H1 (cell line): ENCODE data around the gene COPZ2. TPM values are rescaled to one million over a fixed set of nuclear protein-coding genes. Genes with fewer than 3 reads are reported as not detected.

Experiments
- CTCF ChIA-PET: fragments of 300-600 bp; sonication (Branson Sonifier 250); formaldehyde crosslinking; loops from one replicate; lab custom pipeline; 2021; ENCODE audit not compliant: partially characterized antibody; lab: Charles Lee
- POLR2A ChIA-PET: fragments of 300-600 bp; sonication (Branson Sonifier 250); formaldehyde crosslinking; loops from one replicate; lab custom pipeline; 2021; ENCODE audit warnings: inconsistent platforms; ENCODE audit not compliant: partially characterized antibody; lab: Charles Lee
- DNase-seq, 2 experiments: peaks; one replicate each; pipeline versions ENCODE4 v3.0.0 to v3.0.0-alpha.2; 2010 to 2022; ENCODE audit warnings: low spot score in 2 of 2, low read depth in 1 of 2, mixed read lengths in 1 of 2
- FAIRE-seq: peaks from 2 replicates; lab custom pipeline; 2011; peaks lifted over from hg19 to GRCh38; lab: Jason Lieb, UNC
- H2AFZ ChIP-seq: 2 replicates; pipeline ENCODE4 v1.8.1; 2012; ENCODE audit warnings: low read length, inconsistent platforms
- H2AK5ac ChIP-seq: 2 replicates; pipeline ENCODE4 v1.6.1; 2013; ENCODE audit warnings: low read depth, low read length
- H2BK120ac ChIP-seq: replicated peaks from 2 replicates; pipeline ENCODE3; 2013; ENCODE audit warnings: low read depth, low read length, inconsistent platforms
- H2BK12ac ChIP-seq: 2 replicates; pipeline ENCODE4 v1.6.1; 2013; ENCODE audit warnings: low read depth, low read length
- H2BK15ac ChIP-seq: 2 replicates; pipeline ENCODE4 v1.6.1; 2013; ENCODE audit warnings: low read length
- H2BK20ac ChIP-seq: 2 replicates; pipeline ENCODE4 v1.6.1; 2013; ENCODE audit warnings: low read length
- H2BK5ac ChIP-seq: 2 replicates; pipeline ENCODE4 v1.6.1; 2013; ENCODE audit warnings: low read depth, low read length
- H3K14ac ChIP-seq: 2 replicates; pipeline ENCODE4 v1.6.1; 2013; ENCODE audit warnings: inconsistent platforms; ENCODE audit not compliant: insufficient read length
- H3K18ac ChIP-seq: 2 replicates; pipeline ENCODE4 v1.6.1; 2013; ENCODE audit warnings: low read length; ENCODE audit errors: extremely low read depth
- H3K23ac ChIP-seq: 2 replicates; pipeline ENCODE4 v1.6.1; 2013; ENCODE audit warnings: inconsistent platforms; ENCODE audit not compliant: insufficient read length
- H3K23me2 ChIP-seq: 2 replicates; pipeline ENCODE4 v1.6.1; 2013; ENCODE audit warnings: low read depth, low read length
- H3K27ac ChIP-seq: 2 replicates; pipeline ENCODE4 v1.6.1; 2011; ENCODE audit warnings: low read depth, low read length, inconsistent platforms
- H3K27me3 ChIP-seq, 4 experiments: replicated peaks in 1 of 4; 1 replicate in 1 of 4; 2 replicates in 3 of 4; pipeline versions ENCODE4 v1.6.1 to v1.8.1; 2011 to 2013; ENCODE audit warnings: low read length in 3 of 4, mild to moderate bottlenecking in 3 of 4, inconsistent platforms in 2 of 4, mixed read lengths in 2 of 4, moderate library complexity in 1 of 4; ENCODE audit not compliant: control insufficient read depth in 3 of 4, insufficient read depth in 3 of 4; ENCODE audit errors: extremely low read depth in 1 of 4
- H3K36me3 ChIP-seq, 4 experiments: 2 replicates each; pipeline versions ENCODE4 v1.6.1 to v1.8.1; 2011 to 2013; ENCODE audit warnings: mild to moderate bottlenecking in 4 of 4, low read length in 3 of 4, moderate library complexity in 2 of 4, control low read depth in 1 of 4, inconsistent platforms in 1 of 4; ENCODE audit not compliant: insufficient read depth in 4 of 4, control insufficient read depth in 2 of 4
- H3K4ac ChIP-seq: replicated peaks from 2 replicates; pipeline ENCODE3; 2013; ENCODE audit warnings: low read length, low read depth, mixed read lengths, inconsistent platforms; ENCODE audit not compliant: insufficient read length
- H3K4me1 ChIP-seq, 4 experiments: replicated peaks in 1 of 4; 1 replicate in 1 of 4; 2 replicates in 3 of 4; pipeline versions ENCODE4 v1.6.1 to v1.8.1; 2011 to 2013; ENCODE audit warnings: low read length in 3 of 4, inconsistent platforms in 2 of 4, mixed read lengths in 1 of 4; ENCODE audit not compliant: insufficient read depth in 4 of 4, control insufficient read depth in 3 of 4
- H3K4me2 ChIP-seq, 2 experiments: 2 replicates each; pipeline versions ENCODE4 v1.6.1 to v1.8.1; 2011 to 2013; ENCODE audit warnings: low read depth in 2 of 2, low read length in 2 of 2, control low read depth in 1 of 2, inconsistent platforms in 1 of 2, mild to moderate bottlenecking in 1 of 2; ENCODE audit not compliant: insufficient read depth in 1 of 2
- H3K4me3 ChIP-seq, 4 experiments: fragments of 200-600, 300-600 bp in 1 of 4; sonication (generic), shearing (Covaris generic), sonication (Bioruptor Twin) in 1 of 4; 2 replicates each; pipeline versions ENCODE4 v1.5.1 to v1.8.1; 2011 to 2016; ENCODE audit warnings: low read length in 4 of 4, low read depth in 3 of 4, control low read depth in 2 of 4, inconsistent platforms in 2 of 4, mild to moderate bottlenecking in 2 of 4, mixed read lengths in 1 of 4, moderate library complexity in 1 of 4; ENCODE audit not compliant: insufficient read depth in 2 of 4; ENCODE audit errors: extremely low read depth in 1 of 4
- H3K56ac ChIP-seq: replicated peaks from 2 replicates; pipeline ENCODE3; 2013; ENCODE audit warnings: low read depth, mild to moderate bottlenecking, mixed read lengths, low read length, inconsistent platforms; ENCODE audit not compliant: insufficient read length
- H3K79me1 ChIP-seq: 2 replicates; pipeline ENCODE4 v1.6.1; 2013; ENCODE audit warnings: low read depth, low read length, control low read depth
- H3K79me2 ChIP-seq, 2 experiments: 2 replicates each; pipeline versions ENCODE4 v1.6.1 to v1.8.1; 2012 to 2013; ENCODE audit warnings: low read length in 2 of 2, mild to moderate bottlenecking in 2 of 2, inconsistent platforms in 1 of 2; ENCODE audit not compliant: insufficient read depth in 2 of 2, control insufficient read depth in 1 of 2
- H3K9ac ChIP-seq, 4 experiments: replicated peaks in 1 of 4; 1 replicate in 1 of 4; 2 replicates in 3 of 4; pipeline versions ENCODE4 v1.6.1 to v1.8.1; 2011 to 2013; ENCODE audit warnings: low read depth in 3 of 4, low read length in 3 of 4, control low read depth in 2 of 4, mild to moderate bottlenecking in 2 of 4, moderate library complexity in 2 of 4, inconsistent platforms in 1 of 4; ENCODE audit errors: extremely low read depth in 1 of 4
- H3K9me3 ChIP-seq, 2 experiments: 2 replicates each; pipeline versions ENCODE4 v1.6.1 to v1.8.1; 2012 to 2013; ENCODE audit warnings: mild to moderate bottlenecking in 2 of 2, moderate library complexity in 2 of 2, control low read depth in 1 of 2, inconsistent platforms in 1 of 2, low read depth in 1 of 2, low read length in 1 of 2, mixed read lengths in 1 of 2; ENCODE audit not compliant: insufficient read depth in 2 of 2
- H4K20me1 ChIP-seq, 2 experiments: replicated peaks in 1 of 2; 2 replicates each; pipeline versions ENCODE3 to v1.8.1; 2011 to 2013; ENCODE audit warnings: inconsistent platforms in 2 of 2, low read length in 2 of 2, mild to moderate bottlenecking in 1 of 2; ENCODE audit not compliant: insufficient read depth in 2 of 2, control insufficient read depth in 1 of 2
- H4K5ac ChIP-seq: 2 replicates; pipeline ENCODE4 v1.6.1; 2013; ENCODE audit warnings: low read length, low read depth, mixed read lengths, inconsistent platforms; ENCODE audit not compliant: insufficient read length
- H4K8ac ChIP-seq: 2 replicates; pipeline ENCODE4 v1.8.0; 2013; ENCODE audit warnings: mild to moderate bottlenecking, moderate library complexity, low read length, inconsistent platforms; ENCODE audit not compliant: insufficient read depth; ENCODE audit errors: extremely low read depth
- H4K91ac ChIP-seq: replicated peaks from 2 replicates; pipeline ENCODE3; 2013; ENCODE audit warnings: low read length, mixed read lengths, inconsistent platforms; ENCODE audit not compliant: insufficient read length
- ATF2 ChIP-seq: IDR thresholded peaks from 2 replicates; pipeline ENCODE4 v1.6.1; 2012; ENCODE audit warnings: low read length, inconsistent platforms
- CBX8 ChIP-seq: fragments of 300-800, 300-1000 bp; sonication (generic); IDR thresholded peaks from 2 replicates; pipeline ENCODE4 v1.7.1; 2016; ENCODE audit warnings: low read depth, low read length, borderline replicate concordance
- E2F6 ChIP-seq: IDR thresholded peaks from 2 replicates; pipeline ENCODE4 v1.6.1; 2012; ENCODE audit warnings: inconsistent platforms
- PHF8 ChIP-seq: fragments of 200-600 bp; sonication (generic); conservative IDR thresholded peaks from 2 replicates; pipeline ENCODE4 v1.7.1; 2012; ENCODE audit warnings: low read depth, mild to moderate bottlenecking, inconsistent platforms, low read length, moderate library complexity
- POU5F1 ChIP-seq: IDR thresholded peaks from 2 replicates; pipeline ENCODE4 v1.6.1; 2011; ENCODE audit warnings: low read depth, mild to moderate bottlenecking, low read length, moderate library complexity
- RNF2 ChIP-seq: fragments of 200-900, 300-1000 bp; sonication (generic); IDR thresholded peaks from 2 replicates; pipeline ENCODE4 v1.7.1; 2016; ENCODE audit warnings: borderline replicate concordance, low read depth, mild to moderate bottlenecking, antibody characterized with exemption, low read length; ENCODE audit not compliant: poor library complexity, severe bottlenecking; ENCODE audit errors: missing control alignments
- USF2 ChIP-seq: IDR thresholded peaks from 2 replicates; pipeline ENCODE4 v1.6.1; 2011; ENCODE audit warnings: low read length, improper control_type of control experiment
- WGBS, 2 experiments: shearing (Covaris generic) in 1 of 2; methylation state at CpG; one replicate each; pipeline versions ENCODE4 v1.1.6 to v1.1.7; 2013 to 2015; ENCODE audit warnings: low lambda C conversion rate in 2 of 2, mixed read lengths in 2 of 2, inconsistent platforms in 1 of 2, low coverage in 1 of 2, missing lambda C conversion rate in 1 of 2; ENCODE audit not compliant: insufficient replicate concordance in 2 of 2, insufficient coverage in 1 of 2, insufficient read length in 1 of 2; ENCODE audit errors: extremely low coverage in 1 of 2, missing lambda C conversion rate in 1 of 2; 5-methylcytosine and 5-hydroxymethylcytosine counted together
- polyA plus RNA-seq, 7 experiments: library from polyadenylated mRNA; depleted of rRNA in 3 of 7; stranded (reverse) in 5 of 7; unstranded in 2 of 7; fragments of >200 nt in 5 of 7; fragments of 200-250 nt in 2 of 7; gene quantifications; 1 replicate in 5 of 7; 2 replicates in 1 of 7; 4 replicates in 1 of 7; pipeline versions ENCODE4 v1.2.1 to v1.2.3, GENCODE V29; 2011 to 2013; ENCODE audit warnings: missing spikeins in 2 of 7, mixed read lengths in 2 of 7
- total RNA-seq: library from RNA; stranded (reverse); fragmentation: NEBNext Ultra II Directional; extraction: Animal tissue kit (Norgen Biotek cat#: 25700); gene quantifications from 2 replicates; pipeline ENCODE4 v1.2.1, GENCODE V29; 2021

Gene COPZ2
- total and polyA plus RNA-seq, 2 of the 8 experiments (the other 6 are each of a cell fraction or from before 2014, with no cell fraction given), result 0.24 TPM; not detected in 1

GRCh38 chr17:48001197-48001596 lies 36.4 kb downstream of the COPZ2 start:
- WGBS, 2 experiments, result 100% methylated on average over 1 of the region's 1 CpG; no CpG with 5 or more reads in 1 of the 2 experiments
- H3K4ac ChIP-seq, result no peak overlapping the region
- no peaks in the 10 kb centered on the region for H3K79me2 ChIP-seq
- H4K5ac ChIP-seq, result no peak overlapping the region
- H2BK12ac ChIP-seq, result no peak overlapping the region
- no peaks in the 10 kb centered on the region for H3K27me3 ChIP-seq
- no peaks in the 10 kb centered on the region for H3K9me3 ChIP-seq
- no peak overlapping the region for H2BK120ac ChIP-seq
- H3K27ac ChIP-seq, result no peak overlapping the region
- H2BK20ac ChIP-seq, result no peak overlapping the region
- H3K36me3 ChIP-seq, result no peaks in the 10 kb centered on the region
- FAIRE-seq, result no peak
- H3K14ac ChIP-seq, result no peak overlapping the region
- H3K18ac ChIP-seq, result no peak overlapping the region
- TF ChIP-seq POU5F1, result no peak
- TF ChIP-seq E2F6, result no peak
- TF ChIP-seq CBX8, result no peak
- no peak for TF ChIP-seq USF2
- no peak for TF ChIP-seq PHF8
- TF ChIP-seq RNF2, result no peak
- TF ChIP-seq ATF2, result no peak
- TF ChIP-seq, all 59 proteins: peak for 0
- Histone ChIP-seq H2BK15ac (no peak overlapping the region), H3K23me2 (0 out of 2 replicates have a peak, but pooled peaks cover 2% of the 10 kb centered on the region), H3K4me3 (no peak overlapping the region), H3K4me2 (no peak overlapping the region), H4K8ac (no peak overlapping the region), H2BK5ac (no peak overlapping the region), H3K23ac (no peak overlapping the region), H3K4me1 (peaks cover 18 to 43% (median 30%) of the 10 kb centered on the region in 4 experiments), H4K20me1 (no peaks in the 10 kb centered on the region), H3K56ac (no peak overlapping the region), H3K9ac (no peak overlapping the region), H2AK5ac (no peak overlapping the region), H2AFZ (no peak overlapping the region), H4K91ac (no peak overlapping the region), H3K79me1 (no peaks in the 10 kb centered on the region)
- ChIA-PET CTCF (interaction anchor here (1.4 to 27.8 kb wide), 6 partner anchors 14 to 50 kb away, joined by 3 to 493 read pairs (median 28); partner anchors contain the start of genes PNPO and PRR15L), POLR2A (interaction anchor here (1.3 to 4.1 kb wide), 3 partner anchors 11 to 47 kb away, joined by 3 to 19 read pairs (median 3); partner anchors contain the start of gene NFE2L1)
- DNase-seq, result no peak
